GM19452 (cell line): Measurements from ENCODE around the gene USP36.
"Not testable (repeated sequence)": the region's sequence is repeated elsewhere in the genome, so short reads cannot be mapped to it uniquely, and the experiment has no call there.

ENCODE experiments used
- ATAC-seq: cut with Tn5 transposase; IDR thresholded peaks from one replicate; pipeline ENCODE4 v1.9.1; 2021; ENCODE audit not compliant: unreplicated experiment

USP36 gene

GRCh38 chr17:78794399-78794798 lies 46.2 kb downstream of the USP36 start:
- no peak for ATAC-seq

- no peak for ATAC-seq
Observed at GRCh38 chr17:78793968-78794367, 46.6 kb downstream of the USP36 start.

GRCh38 chr17:78793415-78793814 lies 47.2 kb downstream of the USP36 start:
- no peak for ATAC-seq

- no peak for ATAC-seq
Observed at GRCh38 chr17:78791840-78792709, 48.5 kb downstream of the USP36 start.

- no peak for ATAC-seq
Observed at GRCh38 chr17:78790552-78790951, 50.1 kb downstream of the USP36 start.

- no peak for ATAC-seq
Observed at GRCh38 chr17:78789663-78790181, 50.9 kb downstream of the USP36 start.

- ATAC-seq = no peak
Observed at GRCh38 chr17:78789149-78789662, 51.4 kb downstream of the USP36 start.

- ATAC-seq = no peak
Observed at GRCh38 chr17:78788451-78788850, 52.2 kb downstream of the USP36 start.

GRCh38 chr17:78787444-78787843 lies 53.2 kb downstream of the USP36 start:
- ATAC-seq = no peak

- no peak for ATAC-seq
Observed at GRCh38 chr17:78785663-78786057, 55.0 kb downstream of the USP36 start.

- no peak for ATAC-seq
Observed at GRCh38 chr17:78785011-78785662, 55.5 kb downstream of the USP36 start.

- ATAC-seq = no peak
Observed at GRCh38 chr17:78784352-78784751, 56.3 kb downstream of the USP36 start.

- ATAC-seq = no peak
Observed at GRCh38 chr17:78783711-78784324, 56.8 kb downstream of the USP36 start.

- no peak for ATAC-seq
Observed at GRCh38 chr17:78781893-78782304, 58.7 kb downstream of the USP36 start, which contains the start of gene CYTH1. Gene CYTH1, minus strand, starts transcription at chr17:78782273. Its CDS starts 50 bp downstream, at chr17:78782223.

GRCh38 chr17:78781104-78781892 lies 59.3 kb downstream of the USP36 start:
- ATAC-seq = no peak

GRCh38 chr17:78780335-78780734 lies 60.3 kb downstream of the USP36 start:
- ATAC-seq = no peak

- no peak for ATAC-seq
Observed at GRCh38 chr17:78779850-78780249, 60.8 kb downstream of the USP36 start.

GRCh38 chr17:78779286-78779651 lies 61.3 kb downstream of the USP36 start:
- not testable (repeated sequence) for ATAC-seq

GRCh38 chr17:78777881-78778280 lies 62.7 kb downstream of the USP36 start:
- no peak for ATAC-seq

GRCh38 chr17:78774956-78775571 lies 65.5 kb downstream of the USP36 start:
- ATAC-seq = peak; percentile 40
